Posterior vena cava (tissue), 2 donors: ENCODE results near the gene CFAP20. TPM values are rescaled to one million over a fixed set of nuclear protein-coding genes. Genes with fewer than 3 reads are reported as not detected.
A peak's percentile ranks its signal among the peaks of the same experiment; 100 is the strongest.
"Not testable (repeated sequence)": the region's sequence is repeated elsewhere in the genome, so short reads cannot be mapped to it uniquely, and the experiment has no call there.

Source experiments
- DNase-seq: peaks from one replicate; pipeline ENCODE4 v3.0.0-alpha.2; 2020; ENCODE audit warnings: low spot score
- intact Hi-C, 2 donors: fragments of 100-400 bp; cut with DNase I; formaldehyde crosslinking; loops; one replicate each; pipeline versions ENCODE4 v1.14.1 to v1.14.2; 2022 to 2023
- total RNA-seq, 2 donors: library from RNA; stranded (reverse); fragmentation: NEBNext Ultra II Directional; extraction: Animal tissue kit (Norgen Biotek cat#: 25700); gene quantifications; one replicate each; pipeline ENCODE4 v1.2.1, GENCODE V29; 2021
- donor health status: DM: yes; HTN: yes; CAD: no.
- donor health status: DM: yes; HTN: yes; CAD: no.

Gene CFAP20
- total RNA-seq, 2 donors from 2014 or later, result 14.5 to 15.3 TPM

GRCh38 chr16:58082381-58082780 is 46.8 kb downstream of the CFAP20 start:
- intact Hi-C loops, result no loop called here
- DNase-seq, result no peak

- peak; percentile 15 for DNase-seq
- intact Hi-C loops, result not testable (repeated sequence)
Measured at GRCh38 chr16:58080657-58081056, 48.5 kb downstream of the CFAP20 start.

- peak; percentile 46 for DNase-seq
- intact Hi-C loops, result no loop called here
Measured at GRCh38 chr16:58077796-58078195, 51.4 kb downstream of the CFAP20 start.

GRCh38 chr16:58076514-58076913 is 52.7 kb downstream of the CFAP20 start:
- intact Hi-C loops, result no loop called here
- no peak for DNase-seq

GRCh38 chr16:58074657-58075056 is 54.5 kb downstream of the CFAP20 start:
- no peak for DNase-seq
- intact Hi-C loops, result no loop called here

GRCh38 chr16:58073086-58073485 is 56.1 kb downstream of the CFAP20 start:
- DNase-seq, intact Hi-C loops: not testable (repeated sequence)

- intact Hi-C loops, DNase-seq: not testable (repeated sequence)
Measured at GRCh38 chr16:58072134-58072533, 57.0 kb downstream of the CFAP20 start.

GRCh38 chr16:58070585-58070984 is 58.6 kb downstream of the CFAP20 start:
- DNase-seq, result no peak
- intact Hi-C loops, result no loop called here

Other genes starting within 250 kb of the CFAP20 start
- not detected for gene CNGB1, start 158.3 kb downstream of the CFAP20 start, total RNA-seq
- 1 to 10 TPM; 7.1 to 7.5 TPM for gene ZNF319, start 128.7 kb downstream of the CFAP20 start, total RNA-seq
- gene USB1, start 128.0 kb downstream of the CFAP20 start, total RNA-seq, result 10 to 100 TPM; 34.1 to 39.0 TPM
- 1 to 10 TPM; 4.4 to 5.8 TPM for gene MMP15, start 103.6 kb downstream of the CFAP20 start, total RNA-seq
- 10 to 100 TPM; 39.9 to 41.8 TPM for gene CSNK2A2, start 68.7 kb upstream of the CFAP20 start, total RNA-seq
- gene PRSS54, start 165.6 kb upstream of the CFAP20 start, total RNA-seq, result not detected